HG03135 (cell line): ENCODE data around the gene LMNB1.
"Not testable (repeated sequence)": the region's sequence is repeated elsewhere in the genome, so short reads cannot be mapped to it uniquely, and the experiment has no call there.

ENCODE experiments used
- ATAC-seq: cut with Tn5 transposase; IDR thresholded peaks from one replicate; pipeline ENCODE4 v1.9.1; 2021; ENCODE audit warnings: mild to moderate bottlenecking, moderate library complexity; ENCODE audit not compliant: unreplicated experiment

The LMNB1 gene

GRCh38 chr5:126777975-126778674 lies 1.2 kb downstream of the LMNB1 start:
- peak; percentile 58 for ATAC-seq

GRCh38 chr5:126778675-126779403 lies 1.9 kb downstream of the LMNB1 start:
- peak; percentile 2 for ATAC-seq

- ATAC-seq, result no peak
Measured at GRCh38 chr5:126780165-126780827, 3.4 kb downstream of the LMNB1 start.

- ATAC-seq, result not testable (repeated sequence)
Measured at GRCh38 chr5:126788409-126788808, 11.5 kb downstream of the LMNB1 start.

GRCh38 chr5:126793097-126793496 lies 16.2 kb downstream of the LMNB1 start:
- ATAC-seq, result no peak

- not testable (repeated sequence) for ATAC-seq
Measured at GRCh38 chr5:126793648-126794047, 16.7 kb downstream of the LMNB1 start.

- no peak for ATAC-seq
Measured at GRCh38 chr5:126794157-126794828, 17.4 kb downstream of the LMNB1 start.

- ATAC-seq, result no peak
Measured at GRCh38 chr5:126799780-126800179, 22.8 kb downstream of the LMNB1 start.

GRCh38 chr5:126801174-126801991 lies 24.4 kb downstream of the LMNB1 start:
- no peak for ATAC-seq

GRCh38 chr5:126801992-126802294 lies 25.0 kb downstream of the LMNB1 start:
- ATAC-seq, result no peak

- ATAC-seq, result no peak
Measured at GRCh38 chr5:126805063-126805462, 28.1 kb downstream of the LMNB1 start.

GRCh38 chr5:126808521-126808988 lies 31.6 kb downstream of the LMNB1 start:
- no peak for ATAC-seq

- no peak for ATAC-seq
Measured at GRCh38 chr5:126809916-126810315, 33.0 kb downstream of the LMNB1 start.

GRCh38 chr5:126810596-126811380 lies 33.9 kb downstream of the LMNB1 start:
- ATAC-seq, result no peak

GRCh38 chr5:126811515-126812198 lies 34.7 kb downstream of the LMNB1 start:
- ATAC-seq, result no peak

- no peak for ATAC-seq
Measured at GRCh38 chr5:126812199-126812570, 35.2 kb downstream of the LMNB1 start.

- not testable (repeated sequence) for ATAC-seq
Measured at GRCh38 chr5:126813799-126814198, 36.9 kb downstream of the LMNB1 start.

GRCh38 chr5:126814721-126815404 lies 37.9 kb downstream of the LMNB1 start:
- ATAC-seq, result no peak

- ATAC-seq, result no peak
Measured at GRCh38 chr5:126816649-126817048, 39.7 kb downstream of the LMNB1 start.
